Calu3 (cell line): ENCODE data around the gene PPP1R14C. TPM values are rescaled to one million over a fixed set of nuclear protein-coding genes. Genes with fewer than 3 reads are reported as not detected.

ENCODE experiments used
- BruUV-seq: library from RNA; stranded (reverse); fragments of 400-500 nt; replicated peaks from 2 replicates; lab custom pipeline; 2021; lab: Mats Ljungman, UMichigan
- CTCF ChIA-PET: fragments of 300-600 bp; sonication (Branson Sonifier 250); formaldehyde crosslinking; loops from one replicate; lab custom pipeline; 2022; ENCODE audit warnings: antibody characterized with exemption; lab: Charles Lee
- DNase-seq: peaks from one replicate; pipeline ENCODE4 v3.0.0; 2022
- H3K27ac Mint-ChIP-seq: one replicate; pipeline ENCODE4 v1.8.0; 2022; ENCODE audit warnings: mixed read lengths; ENCODE audit not compliant: unreplicated experiment
- H3K27me3 Mint-ChIP-seq: one replicate; pipeline ENCODE4 v1.8.0; 2022; ENCODE audit warnings: mixed read lengths; ENCODE audit not compliant: unreplicated experiment
- H3K36me3 Mint-ChIP-seq: one replicate; pipeline ENCODE4 v1.8.0; 2022; ENCODE audit warnings: mild to moderate bottlenecking, moderate library complexity, mixed read lengths; ENCODE audit not compliant: insufficient read depth, unreplicated experiment
- H3K4me1 Mint-ChIP-seq: one replicate; pipeline ENCODE4 v1.8.0; 2022; ENCODE audit warnings: mild to moderate bottlenecking, low read depth, mixed read lengths; ENCODE audit not compliant: unreplicated experiment
- H3K4me3 Mint-ChIP-seq: one replicate; pipeline ENCODE4 v1.8.0; 2022; ENCODE audit warnings: mild to moderate bottlenecking, low read depth, moderate library complexity, mixed read lengths; ENCODE audit not compliant: unreplicated experiment
- H3K9me3 Mint-ChIP-seq: one replicate; pipeline ENCODE4 v1.8.0; 2022; ENCODE audit warnings: low read depth, mixed read lengths; ENCODE audit not compliant: unreplicated experiment
- intact Hi-C: fragments of 100-400 bp; cut with micrococcal nuclease; formaldehyde crosslinking; loops from one replicate; pipeline ENCODE4 v1.10.0; 2022; ENCODE audit not compliant: unreplicated experiment
- total RNA-seq: library from RNA; stranded (reverse); gene quantifications from 2 replicates; pipeline ENCODE4 v1.2.3, GENCODE V29; 2022
- TF ChIP-seq, protein P1 (sequence below): fragments of 200-600 bp; IDR thresholded peaks from one replicate; pipeline ENCODE4 v1.8.0; 2022; ENCODE audit warnings: antibody characterized with exemption; ENCODE audit not compliant: unreplicated experiment

PPP1R14C gene
- total RNA-seq, 1 experiment from 2014 or later: 3.6 TPM

DNA sequence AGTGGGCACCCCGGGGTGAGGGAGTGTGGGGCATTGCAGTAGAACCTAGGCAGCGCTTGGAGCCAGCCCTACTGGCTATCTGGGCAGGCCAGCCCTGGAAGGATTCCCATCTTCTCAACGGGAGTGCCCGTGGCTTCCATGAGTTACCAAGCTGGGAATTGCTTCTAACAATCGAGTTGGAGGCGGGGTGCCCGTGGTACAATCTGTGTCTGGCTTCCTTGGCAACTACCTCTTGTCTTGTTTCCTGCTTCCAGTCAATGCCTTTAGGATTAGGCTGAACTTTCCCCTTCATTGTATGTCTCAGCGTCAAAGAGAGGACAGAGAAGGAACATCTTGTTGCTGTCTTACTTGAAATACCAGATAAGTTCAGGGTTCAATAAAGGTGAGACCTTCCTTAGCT is 33.3 kb downstream of the PPP1R14C start:
- Mint-ChIP-seq H3K4me1 (peaks cover 9% of the 10 kb centered on the region), H3K36me3 (no peaks in the 10 kb centered on the region), H3K9me3 (no peaks in the 10 kb centered on the region), H3K27me3 (no peaks in the 10 kb centered on the region), H3K27ac (no peak overlapping the region), H3K4me3 (no peak overlapping the region)
- CTCF ChIA-PET: no interaction called here
- DNase-seq: no peak
- BruUV-seq: no TSS peak
- TF ChIP-seq, protein P1, sequence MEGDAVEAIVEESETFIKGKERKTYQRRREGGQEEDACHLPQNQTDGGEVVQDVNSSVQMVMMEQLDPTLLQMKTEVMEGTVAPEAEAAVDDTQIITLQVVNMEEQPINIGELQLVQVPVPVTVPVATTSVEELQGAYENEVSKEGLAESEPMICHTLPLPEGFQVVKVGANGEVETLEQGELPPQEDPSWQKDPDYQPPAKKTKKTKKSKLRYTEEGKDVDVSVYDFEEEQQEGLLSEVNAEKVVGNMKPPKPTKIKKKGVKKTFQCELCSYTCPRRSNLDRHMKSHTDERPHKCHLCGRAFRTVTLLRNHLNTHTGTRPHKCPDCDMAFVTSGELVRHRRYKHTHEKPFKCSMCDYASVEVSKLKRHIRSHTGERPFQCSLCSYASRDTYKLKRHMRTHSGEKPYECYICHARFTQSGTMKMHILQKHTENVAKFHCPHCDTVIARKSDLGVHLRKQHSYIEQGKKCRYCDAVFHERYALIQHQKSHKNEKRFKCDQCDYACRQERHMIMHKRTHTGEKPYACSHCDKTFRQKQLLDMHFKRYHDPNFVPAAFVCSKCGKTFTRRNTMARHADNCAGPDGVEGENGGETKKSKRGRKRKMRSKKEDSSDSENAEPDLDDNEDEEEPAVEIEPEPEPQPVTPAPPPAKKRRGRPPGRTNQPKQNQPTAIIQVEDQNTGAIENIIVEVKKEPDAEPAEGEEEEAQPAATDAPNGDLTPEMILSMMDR: no peak
- intact Hi-C loops: no loop called here

DNA sequence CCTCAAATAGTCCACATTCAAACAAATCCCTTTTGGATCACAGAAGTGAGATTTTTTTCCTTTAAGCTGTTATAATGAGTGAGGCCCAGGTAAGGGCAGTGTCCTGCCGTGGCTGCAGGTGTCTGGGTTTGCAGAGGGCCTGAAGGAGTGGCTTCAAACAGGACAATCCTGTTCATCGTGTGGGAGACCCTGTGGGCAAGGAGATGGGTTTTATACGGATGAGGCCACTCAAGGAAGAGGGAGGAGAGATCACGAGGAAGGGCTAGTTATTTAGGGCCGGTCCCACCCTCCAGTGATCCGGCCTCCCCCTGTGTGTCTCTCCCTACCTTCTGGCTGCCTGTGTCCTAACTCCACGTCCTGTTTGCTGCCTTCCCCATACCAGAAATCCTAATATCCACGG is 33.8 kb downstream of the PPP1R14C start:
- Mint-ChIP-seq H3K9me3 (no peaks in the 10 kb centered on the region), H3K27ac (no peak overlapping the region), H3K4me3 (no peak overlapping the region), H3K27me3 (no peaks in the 10 kb centered on the region), H3K36me3 (no peaks in the 10 kb centered on the region), H3K4me1 (peaks cover 9% of the 10 kb centered on the region)
- CTCF ChIA-PET: no interaction called here
- no peak for DNase-seq
- TF ChIP-seq, protein P1: no peak
- intact Hi-C loops: no loop called here
- no TSS peak for BruUV-seq

DNA sequence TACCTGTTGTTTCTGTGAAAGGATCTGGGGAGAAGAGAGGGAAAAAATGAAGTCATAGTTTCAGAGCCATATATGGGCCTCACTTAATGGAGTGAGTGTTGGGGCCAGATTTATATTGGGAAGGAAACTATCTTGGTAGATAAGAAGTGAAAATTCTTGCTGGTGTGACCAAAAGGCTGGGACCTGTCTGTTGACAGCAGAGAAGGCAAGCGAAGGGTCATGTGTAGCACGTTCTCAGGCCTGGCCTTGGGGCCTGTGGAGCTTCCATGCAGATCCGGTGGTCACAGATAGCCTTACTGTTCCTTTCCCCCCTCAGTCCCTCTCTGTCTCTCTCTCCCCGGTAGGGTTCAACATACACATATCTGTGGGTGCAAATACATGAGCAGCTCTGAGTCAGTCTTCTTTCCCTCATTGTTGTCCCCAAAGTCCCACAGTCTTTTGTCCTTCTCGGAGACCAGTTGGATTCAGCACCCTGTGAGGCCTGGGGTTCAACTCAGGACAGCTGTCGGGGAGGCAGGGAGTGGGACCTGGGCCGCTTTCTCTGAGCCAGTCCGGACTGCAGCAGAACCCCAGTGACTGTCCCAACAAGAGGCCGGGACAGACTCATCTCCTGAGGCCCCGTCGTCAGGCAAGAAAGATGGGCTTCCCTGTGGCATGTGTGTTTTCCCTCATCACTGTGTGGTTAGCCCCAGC is 34.6 kb downstream of the PPP1R14C start:
- intact Hi-C loops: no loop called here
- TF ChIP-seq, protein P1: no peak
- Mint-ChIP-seq H3K27me3 (no peaks in the 10 kb centered on the region), H3K4me3 (no peak overlapping the region), H3K4me1 (peaks cover 9% of the 10 kb centered on the region), H3K36me3 (no peaks in the 10 kb centered on the region), H3K27ac (no peak overlapping the region), H3K9me3 (no peaks in the 10 kb centered on the region)
- BruUV-seq: no TSS peak
- CTCF ChIA-PET: no interaction called here
- no peak for DNase-seq

DNA sequence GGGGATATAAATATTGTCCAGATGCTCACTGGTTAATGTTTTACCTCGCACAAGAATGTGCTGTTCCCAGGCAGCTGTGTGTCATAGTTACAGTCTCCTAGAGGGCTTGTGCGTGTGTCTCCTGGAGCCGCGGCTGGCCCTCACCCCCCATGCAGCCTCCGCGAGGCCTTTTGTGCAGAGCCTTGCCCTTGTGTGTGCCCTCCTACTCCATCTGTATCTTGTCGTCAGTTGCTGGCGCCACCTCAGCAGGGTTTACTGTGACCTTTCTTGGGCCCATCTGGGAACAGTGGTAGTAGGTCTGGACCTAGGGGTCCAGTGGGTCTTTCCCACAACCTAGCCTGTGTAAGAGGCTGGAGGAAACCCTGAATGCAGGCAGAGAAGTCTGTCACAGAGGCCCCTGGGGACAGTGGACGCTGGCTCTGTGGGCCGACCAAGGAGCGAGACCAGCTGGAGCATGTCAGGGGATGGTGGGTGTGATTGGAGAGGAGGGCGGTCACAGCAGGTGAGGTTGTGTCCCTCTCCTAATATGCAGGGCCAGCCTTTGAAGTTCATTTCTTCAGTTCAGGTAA is 35.2 kb downstream of the PPP1R14C start:
- H3K4me3 Mint-ChIP-seq: no peak overlapping the region
- CTCF ChIA-PET: no interaction called here
- BruUV-seq: no TSS peak
- H3K9me3 Mint-ChIP-seq: no peaks in the 10 kb centered on the region
- no peaks in the 10 kb centered on the region for H3K36me3 Mint-ChIP-seq
- TF ChIP-seq, protein P1: no peak
- intact Hi-C loops: no loop called here
- H3K4me1 Mint-ChIP-seq: peaks cover 9% of the 10 kb centered on the region
- no peak for DNase-seq
- H3K27me3 Mint-ChIP-seq: no peaks in the 10 kb centered on the region
- H3K27ac Mint-ChIP-seq: no peak overlapping the region
